ENCODE results near the gene FAAH.

Gene FAAH

DNA sequence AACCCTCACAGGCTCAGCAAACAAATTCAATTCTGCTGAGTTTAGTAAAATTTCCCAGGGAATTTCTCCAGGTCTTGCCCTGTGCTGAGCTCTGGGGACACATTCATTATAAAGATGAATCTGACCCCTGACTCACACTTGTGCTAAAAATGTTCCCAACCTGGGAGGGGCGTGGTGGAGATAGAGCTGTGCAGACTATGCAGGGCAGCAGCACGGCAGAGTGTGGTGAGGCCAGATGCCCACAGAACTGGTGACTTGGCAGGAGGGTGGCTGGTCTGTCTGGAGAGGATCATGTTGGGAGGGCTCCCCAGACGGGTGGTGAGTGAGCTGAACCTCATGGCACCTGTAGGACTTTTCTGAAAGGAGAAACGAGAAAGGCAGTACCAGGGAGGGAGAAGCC lies 31.6 kb downstream of the FAAH start:
- ATAC-seq (ENCODE audit: low read depth), result peak; percentile 55
- TF ChIP-seq, protein P1, sequence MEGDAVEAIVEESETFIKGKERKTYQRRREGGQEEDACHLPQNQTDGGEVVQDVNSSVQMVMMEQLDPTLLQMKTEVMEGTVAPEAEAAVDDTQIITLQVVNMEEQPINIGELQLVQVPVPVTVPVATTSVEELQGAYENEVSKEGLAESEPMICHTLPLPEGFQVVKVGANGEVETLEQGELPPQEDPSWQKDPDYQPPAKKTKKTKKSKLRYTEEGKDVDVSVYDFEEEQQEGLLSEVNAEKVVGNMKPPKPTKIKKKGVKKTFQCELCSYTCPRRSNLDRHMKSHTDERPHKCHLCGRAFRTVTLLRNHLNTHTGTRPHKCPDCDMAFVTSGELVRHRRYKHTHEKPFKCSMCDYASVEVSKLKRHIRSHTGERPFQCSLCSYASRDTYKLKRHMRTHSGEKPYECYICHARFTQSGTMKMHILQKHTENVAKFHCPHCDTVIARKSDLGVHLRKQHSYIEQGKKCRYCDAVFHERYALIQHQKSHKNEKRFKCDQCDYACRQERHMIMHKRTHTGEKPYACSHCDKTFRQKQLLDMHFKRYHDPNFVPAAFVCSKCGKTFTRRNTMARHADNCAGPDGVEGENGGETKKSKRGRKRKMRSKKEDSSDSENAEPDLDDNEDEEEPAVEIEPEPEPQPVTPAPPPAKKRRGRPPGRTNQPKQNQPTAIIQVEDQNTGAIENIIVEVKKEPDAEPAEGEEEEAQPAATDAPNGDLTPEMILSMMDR (IDR thresholded peaks at IDR 0.05; ENCODE audit: poor library complexity, severe bottlenecking), result no peak
- no peak overlapping the region for H3K27ac ChIP-seq (ENCODE audit: poor library complexity, severe bottlenecking)
- H3K4me3 ChIP-seq (ENCODE audit: severe bottlenecking), result no peak overlapping the region
- no peaks in the 10 kb centered on the region for H3K4me1 ChIP-seq (ENCODE audit: insufficient read depth, poor library complexity, severe bottlenecking)
- no peak for DNase-seq (ENCODE audit: low spot score)
- no peaks in the 10 kb centered on the region for H3K36me3 ChIP-seq (ENCODE audit: low read depth)
- H3K27me3 ChIP-seq (ENCODE audit: insufficient read depth, poor library complexity, severe bottlenecking), result no peaks in the 10 kb centered on the region
- H3K9me3 ChIP-seq (ENCODE audit: severe bottlenecking), result no peaks in the 10 kb centered on the region

DNA sequence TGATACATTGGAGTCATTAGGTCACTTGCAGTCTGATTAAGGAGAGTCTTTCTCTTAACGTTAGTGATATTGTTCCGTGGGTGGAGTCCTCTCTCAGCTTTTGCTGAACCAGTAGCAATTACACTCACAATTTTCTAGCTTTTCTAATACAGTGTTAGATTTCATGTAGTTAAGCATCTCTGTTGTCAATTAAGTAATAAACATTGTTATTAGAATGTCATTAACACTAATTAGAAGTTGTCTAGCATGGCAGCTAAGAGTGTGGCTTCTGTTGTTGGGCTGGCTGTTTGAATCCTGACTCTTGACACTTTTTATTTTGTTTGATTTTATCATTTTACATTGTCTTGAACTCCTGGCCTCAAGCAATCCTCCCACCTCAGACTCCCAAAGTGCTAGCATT lies 33.4 kb downstream of the FAAH start:
- no peak for DNase-seq (ENCODE audit: low spot score)
- TF ChIP-seq, protein P1 (IDR thresholded peaks at IDR 0.05; ENCODE audit: poor library complexity, severe bottlenecking), result no peak
- ATAC-seq (ENCODE audit: low read depth), result no peak

DNA sequence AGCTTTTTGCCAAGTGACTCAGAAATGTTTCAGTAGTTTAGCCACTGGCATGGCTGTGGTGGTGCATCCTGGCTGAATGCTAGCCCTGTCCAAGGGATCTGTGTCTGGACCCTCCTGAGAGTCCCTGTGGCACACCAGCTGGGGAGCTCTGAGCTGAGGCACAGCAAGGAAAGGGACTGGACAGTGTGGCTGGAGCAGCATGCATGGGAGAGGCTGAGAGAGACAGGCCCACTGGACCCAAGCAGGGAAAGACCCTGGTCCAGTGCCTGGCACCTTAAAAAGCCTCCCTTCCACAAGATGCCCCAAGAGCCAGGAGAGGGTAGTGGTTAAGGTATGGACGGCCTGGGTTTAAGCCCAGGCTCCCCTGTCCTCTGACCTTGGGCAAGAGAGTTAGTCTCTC lies 35.3 kb downstream of the FAAH start:
- DNase-seq (ENCODE audit: low spot score) (no peak), ATAC-seq (ENCODE audit: low read depth) (no peak)
- H3K27me3 ChIP-seq (ENCODE audit: insufficient read depth, poor library complexity, severe bottlenecking), result no peaks in the 10 kb centered on the region
- no peak overlapping the region for H3K4me3 ChIP-seq (ENCODE audit: severe bottlenecking)
- H3K4me1 ChIP-seq (ENCODE audit: insufficient read depth, poor library complexity, severe bottlenecking), result no peaks in the 10 kb centered on the region
- no peak overlapping the region for H3K27ac ChIP-seq (ENCODE audit: poor library complexity, severe bottlenecking)
- TF ChIP-seq, protein P1 (IDR thresholded peaks at IDR 0.05; ENCODE audit: poor library complexity, severe bottlenecking), result no peak
- no peaks in the 10 kb centered on the region for H3K36me3 ChIP-seq (ENCODE audit: low read depth)
- H3K9me3 ChIP-seq (ENCODE audit: severe bottlenecking), result no peaks in the 10 kb centered on the region

More for the DNA sequence above, 33.4 kb downstream of the FAAH start:
- Histone ChIP-seq H3K27me3 (ENCODE audit: insufficient read depth, poor library complexity, severe bottlenecking) (no peaks in the 10 kb centered on the region), H3K4me3 (ENCODE audit: severe bottlenecking) (no peak overlapping the region), H3K9me3 (ENCODE audit: severe bottlenecking) (no peaks in the 10 kb centered on the region), H3K27ac (ENCODE audit: poor library complexity, severe bottlenecking) (no peak overlapping the region), H3K36me3 (ENCODE audit: low read depth) (no peaks in the 10 kb centered on the region), H3K4me1 (ENCODE audit: insufficient read depth, poor library complexity, severe bottlenecking) (no peaks in the 10 kb centered on the region)

DNA sequence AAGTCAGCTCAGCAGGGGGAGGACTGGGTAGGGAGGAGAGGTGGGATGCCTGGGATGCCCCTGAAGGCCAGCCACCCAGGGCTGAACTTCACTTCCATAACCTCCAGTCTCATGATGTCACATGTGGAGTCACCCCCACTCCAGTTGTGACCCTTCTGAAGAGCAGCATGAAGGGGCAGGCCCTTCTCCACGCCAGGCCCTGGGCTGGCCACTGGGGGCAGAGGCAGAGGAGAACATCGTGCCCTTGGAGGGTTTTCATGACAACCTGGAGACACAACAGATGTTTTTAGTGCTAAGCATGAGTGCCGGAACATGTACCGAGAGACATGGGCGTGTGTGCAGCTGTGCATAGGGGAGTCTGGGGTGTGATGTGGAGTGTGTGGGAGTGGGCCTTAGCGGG lies 37.6 kb downstream of the FAAH start:
- Histone ChIP-seq H3K9me3 (ENCODE audit: severe bottlenecking) (no peaks in the 10 kb centered on the region), H3K27me3 (ENCODE audit: insufficient read depth, poor library complexity, severe bottlenecking) (no peaks in the 10 kb centered on the region), H3K27ac (ENCODE audit: poor library complexity, severe bottlenecking) (no peak overlapping the region), H3K4me1 (ENCODE audit: insufficient read depth, poor library complexity, severe bottlenecking) (no peaks in the 10 kb centered on the region), H3K36me3 (ENCODE audit: low read depth) (no peaks in the 10 kb centered on the region), H3K4me3 (ENCODE audit: severe bottlenecking) (no peak overlapping the region)
- ATAC-seq (ENCODE audit: low read depth), result no peak
- TF ChIP-seq, protein P1 (IDR thresholded peaks at IDR 0.05; ENCODE audit: poor library complexity, severe bottlenecking), result no peak
- DNase-seq (ENCODE audit: low spot score), result no peak

DNA sequence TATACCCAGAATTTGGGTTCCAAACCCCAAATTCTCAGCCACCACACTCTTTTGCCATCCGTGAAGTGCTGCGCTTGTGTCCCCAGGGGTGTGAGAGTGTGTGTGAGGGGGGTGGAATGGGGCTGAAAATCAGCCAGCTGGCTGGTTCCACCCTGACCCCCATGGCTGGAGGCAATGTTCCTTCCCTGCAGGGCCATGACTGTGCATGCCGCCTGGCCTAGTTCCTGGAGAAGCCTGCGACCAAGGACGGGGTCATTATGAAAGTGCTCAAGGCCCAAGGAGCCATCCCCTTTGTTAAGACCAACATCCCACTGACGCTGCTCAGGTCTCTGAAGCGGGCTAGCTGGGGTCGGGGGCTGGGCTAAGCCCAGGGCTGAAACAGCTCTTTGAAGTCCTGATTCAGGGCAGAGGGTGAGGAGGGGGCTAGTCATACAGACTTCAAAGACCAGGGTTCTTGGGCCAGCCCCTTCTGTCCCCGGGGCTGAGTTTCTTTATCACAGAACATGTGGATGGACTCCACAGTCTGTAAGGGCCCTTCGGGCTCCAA lies 38.7 kb downstream of the FAAH start:
- Histone ChIP-seq H3K36me3 (ENCODE audit: low read depth) (no peaks in the 10 kb centered on the region), H3K27me3 (ENCODE audit: insufficient read depth, poor library complexity, severe bottlenecking) (no peaks in the 10 kb centered on the region), H3K4me1 (ENCODE audit: insufficient read depth, poor library complexity, severe bottlenecking) (no peaks in the 10 kb centered on the region), H3K27ac (ENCODE audit: poor library complexity, severe bottlenecking) (no peak overlapping the region), H3K4me3 (ENCODE audit: severe bottlenecking) (no peak overlapping the region), H3K9me3 (ENCODE audit: severe bottlenecking) (no peaks in the 10 kb centered on the region)
- TF ChIP-seq, protein P1 (IDR thresholded peaks at IDR 0.05; ENCODE audit: poor library complexity, severe bottlenecking), result no peak
- DNase-seq (ENCODE audit: low spot score), result no peak
- ATAC-seq (ENCODE audit: low read depth), result no peak
